ENCODE data around the gene ITPK1.

DNA sequence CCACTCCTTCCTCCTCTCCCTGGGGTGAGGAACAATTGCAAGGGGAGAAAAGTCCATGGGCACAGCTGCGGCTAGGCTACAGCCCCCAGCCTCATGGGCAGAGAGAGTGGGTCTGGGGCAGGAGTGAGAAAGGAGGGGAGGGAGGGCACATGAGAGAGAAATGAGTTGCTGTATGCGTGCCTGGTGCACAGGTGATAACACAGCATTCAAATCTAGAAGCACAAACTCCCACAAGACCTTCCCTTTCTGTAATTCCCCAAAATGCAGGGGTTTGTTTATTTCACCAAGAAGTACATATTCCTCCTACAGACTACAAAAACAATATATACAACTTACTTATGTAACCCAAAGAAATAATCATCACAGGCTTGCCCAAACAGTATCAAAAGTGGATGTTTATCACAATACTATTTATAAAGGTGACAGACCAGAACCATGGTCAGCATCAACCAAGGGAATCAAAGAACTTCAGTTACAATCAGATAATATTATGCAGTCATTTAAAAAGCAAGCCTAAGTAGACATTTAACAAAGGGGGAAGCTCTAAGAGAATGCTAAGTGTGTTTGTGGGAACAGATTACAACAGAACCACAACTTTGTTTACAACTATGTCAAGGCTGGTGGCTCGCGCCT lies 54.2 kb downstream of the ITPK1 start:
- TF ChIP-seq, protein P1, sequence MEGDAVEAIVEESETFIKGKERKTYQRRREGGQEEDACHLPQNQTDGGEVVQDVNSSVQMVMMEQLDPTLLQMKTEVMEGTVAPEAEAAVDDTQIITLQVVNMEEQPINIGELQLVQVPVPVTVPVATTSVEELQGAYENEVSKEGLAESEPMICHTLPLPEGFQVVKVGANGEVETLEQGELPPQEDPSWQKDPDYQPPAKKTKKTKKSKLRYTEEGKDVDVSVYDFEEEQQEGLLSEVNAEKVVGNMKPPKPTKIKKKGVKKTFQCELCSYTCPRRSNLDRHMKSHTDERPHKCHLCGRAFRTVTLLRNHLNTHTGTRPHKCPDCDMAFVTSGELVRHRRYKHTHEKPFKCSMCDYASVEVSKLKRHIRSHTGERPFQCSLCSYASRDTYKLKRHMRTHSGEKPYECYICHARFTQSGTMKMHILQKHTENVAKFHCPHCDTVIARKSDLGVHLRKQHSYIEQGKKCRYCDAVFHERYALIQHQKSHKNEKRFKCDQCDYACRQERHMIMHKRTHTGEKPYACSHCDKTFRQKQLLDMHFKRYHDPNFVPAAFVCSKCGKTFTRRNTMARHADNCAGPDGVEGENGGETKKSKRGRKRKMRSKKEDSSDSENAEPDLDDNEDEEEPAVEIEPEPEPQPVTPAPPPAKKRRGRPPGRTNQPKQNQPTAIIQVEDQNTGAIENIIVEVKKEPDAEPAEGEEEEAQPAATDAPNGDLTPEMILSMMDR (IDR thresholded peaks at IDR 0.05), result no peak
- no peak for TF ChIP-seq POLR2A (IDR thresholded peaks at IDR 0.05)
